H1 (cell line): ENCODE data around the gene FCER2. TPM values are rescaled to one million over a fixed set of nuclear protein-coding genes. Genes with fewer than 3 reads are reported as not detected.

Source experiments
- CTCF ChIP-seq, 3 experiments: IDR thresholded peaks; 1 replicate in 2 of 3; 2 replicates in 1 of 3; pipeline versions ENCODE4 v1.5.1 to v1.6.1; 2011; ENCODE audit warnings: low read length in 3 of 3, mild to moderate bottlenecking in 3 of 3, inconsistent platforms in 2 of 3, low read depth in 1 of 3, moderate library complexity in 1 of 3; ENCODE audit not compliant: insufficient read depth in 1 of 3; ENCODE audit errors: control extremely low read depth in 1 of 3
- GABPA ChIP-seq: IDR thresholded peaks from 2 replicates; pipeline ENCODE4 v1.6.1; 2011; ENCODE audit warnings: mild to moderate bottlenecking, low read length, moderate library complexity, borderline replicate concordance; ENCODE audit not compliant: insufficient read depth
- GTF2F1 ChIP-seq: IDR thresholded peaks from 2 replicates; pipeline ENCODE4 v1.6.1; 2012; ENCODE audit warnings: low read depth, low read length, improper control_type of control experiment, borderline replicate concordance
- polyA plus RNA-seq, 7 experiments: library from polyadenylated mRNA; depleted of rRNA in 3 of 7; stranded (reverse) in 5 of 7; unstranded in 2 of 7; fragments of >200 nt in 5 of 7; fragments of 200-250 nt in 2 of 7; gene quantifications; 1 replicate in 5 of 7; 2 replicates in 1 of 7; 4 replicates in 1 of 7; pipeline versions ENCODE4 v1.2.1 to v1.2.3, GENCODE V29; 2011 to 2013; ENCODE audit warnings: missing spikeins in 2 of 7, mixed read lengths in 2 of 7
- total RNA-seq: library from RNA; stranded (reverse); fragmentation: NEBNext Ultra II Directional; extraction: Animal tissue kit (Norgen Biotek cat#: 25700); gene quantifications from 2 replicates; pipeline ENCODE4 v1.2.1, GENCODE V29; 2021

FCER2 gene
- total and polyA plus RNA-seq, 2 of the 8 experiments (the other 6 are each of a cell fraction or from before 2014, with no cell fraction given): 0.67 TPM; not detected in 1

GRCh38 chr19:7679771-7680605 is 21.9 kb downstream of the FCER2 start (continued):
- no peak for TF ChIP-seq GTF2F1
- no peak for TF ChIP-seq GABPA
- no peak for TF ChIP-seq CTCF (IDR thresholded peaks at IDR 0.05; ENCODE audit: control extremely low read depth in 1 of 3, insufficient read depth in 1 of 3, low read depth in 1 of 3, low read length in 3 of 3)
